Activated gamma-delta T cell treated with Interleukin-2 at 50 U/mL for 16 hours (primary cell): Measurements from ENCODE around the gene EGFLAM.

Experiments used
- DNase-seq: peaks from one replicate; pipeline ENCODE4 v3.0.0-alpha.2; 2020

The EGFLAM gene

DNA sequence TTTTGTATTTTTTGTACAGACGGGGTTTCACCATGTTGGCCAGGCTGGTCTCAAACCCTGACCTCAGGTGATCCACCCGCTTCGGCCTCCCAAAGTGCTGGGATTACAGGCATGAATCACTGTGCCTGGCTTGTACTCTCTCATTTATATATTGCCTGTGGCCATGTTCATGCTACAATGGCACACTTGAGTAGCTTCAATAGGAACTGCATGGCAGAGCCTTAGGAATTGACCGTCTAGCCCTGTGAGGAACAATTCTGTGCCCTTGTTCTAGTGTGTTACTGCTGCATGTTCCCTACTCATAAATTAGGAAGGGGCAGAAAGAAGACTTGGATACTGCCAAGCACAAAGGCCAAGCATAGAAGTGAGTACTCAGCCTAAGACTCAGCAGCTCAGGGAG lies 193.8 kb downstream of the EGFLAM start:
- no peak for DNase-seq

DNA sequence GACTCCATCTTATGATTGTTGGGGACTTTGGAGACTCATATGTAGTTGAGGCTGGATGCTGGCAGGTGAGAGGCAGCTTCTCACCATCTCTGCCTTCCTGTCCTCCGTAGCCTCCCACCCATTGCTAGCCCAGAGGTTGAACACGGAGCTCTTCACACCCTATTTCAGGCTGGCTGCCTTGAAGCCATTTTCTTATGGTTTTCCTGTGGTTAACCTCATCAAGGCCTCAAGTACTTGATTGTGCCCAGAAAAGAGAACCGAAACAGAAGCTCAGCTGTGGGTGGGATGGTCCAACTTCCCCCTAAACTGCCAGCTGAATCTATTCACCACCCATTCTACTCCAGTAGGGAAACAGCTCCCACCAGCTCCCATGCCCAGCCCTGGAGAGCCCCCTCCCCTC lies 195.1 kb downstream of the EGFLAM start:
- peak; percentile 48 for DNase-seq

DNA sequence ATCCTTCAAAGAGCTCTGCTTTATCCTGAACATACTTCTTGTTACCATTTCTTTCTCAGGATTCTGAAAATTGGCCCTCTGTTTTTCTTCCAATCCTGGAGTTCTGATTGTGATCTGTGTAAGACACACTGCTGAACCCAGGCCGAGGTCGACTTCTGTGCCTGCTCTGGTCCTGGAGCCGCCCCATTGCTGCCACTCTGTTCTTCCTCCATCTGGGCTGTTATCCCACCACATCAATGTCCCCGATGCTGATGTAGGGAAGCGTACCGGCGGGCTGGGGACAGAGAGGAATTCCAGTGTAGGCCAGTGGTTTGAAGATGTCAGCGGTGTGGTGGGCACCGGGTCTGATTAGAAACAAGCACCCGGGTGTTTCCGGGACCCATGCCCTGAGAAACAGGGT lies 195.6 kb downstream of the EGFLAM start:
- no peak for DNase-seq

DNA sequence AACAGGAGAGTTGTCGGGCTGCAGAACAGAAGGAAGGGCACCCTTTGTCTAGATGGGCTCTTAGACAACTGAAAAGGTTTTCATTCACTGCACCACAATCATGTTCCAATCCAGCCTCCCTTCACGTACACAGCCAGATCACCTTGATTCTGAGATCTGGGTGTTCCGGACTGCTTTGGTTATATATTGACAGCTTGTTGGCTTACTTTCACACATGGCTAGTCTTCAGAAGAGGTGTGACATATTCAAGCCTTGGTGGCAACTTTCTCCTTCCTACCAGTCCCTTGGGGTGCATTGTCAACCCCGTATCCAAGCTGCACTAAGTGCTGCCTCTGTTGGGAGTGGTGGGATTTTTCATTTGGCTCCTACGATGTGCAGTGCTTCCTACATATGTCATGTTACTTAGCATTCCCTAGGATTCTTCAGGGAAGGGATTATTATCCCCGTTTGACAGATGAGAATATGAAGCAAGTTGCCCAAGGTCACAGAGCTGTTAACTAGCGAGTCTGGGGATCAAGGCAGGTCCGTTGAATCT lies 197.5 kb downstream of the EGFLAM start:
- DNase-seq, result no peak

DNA sequence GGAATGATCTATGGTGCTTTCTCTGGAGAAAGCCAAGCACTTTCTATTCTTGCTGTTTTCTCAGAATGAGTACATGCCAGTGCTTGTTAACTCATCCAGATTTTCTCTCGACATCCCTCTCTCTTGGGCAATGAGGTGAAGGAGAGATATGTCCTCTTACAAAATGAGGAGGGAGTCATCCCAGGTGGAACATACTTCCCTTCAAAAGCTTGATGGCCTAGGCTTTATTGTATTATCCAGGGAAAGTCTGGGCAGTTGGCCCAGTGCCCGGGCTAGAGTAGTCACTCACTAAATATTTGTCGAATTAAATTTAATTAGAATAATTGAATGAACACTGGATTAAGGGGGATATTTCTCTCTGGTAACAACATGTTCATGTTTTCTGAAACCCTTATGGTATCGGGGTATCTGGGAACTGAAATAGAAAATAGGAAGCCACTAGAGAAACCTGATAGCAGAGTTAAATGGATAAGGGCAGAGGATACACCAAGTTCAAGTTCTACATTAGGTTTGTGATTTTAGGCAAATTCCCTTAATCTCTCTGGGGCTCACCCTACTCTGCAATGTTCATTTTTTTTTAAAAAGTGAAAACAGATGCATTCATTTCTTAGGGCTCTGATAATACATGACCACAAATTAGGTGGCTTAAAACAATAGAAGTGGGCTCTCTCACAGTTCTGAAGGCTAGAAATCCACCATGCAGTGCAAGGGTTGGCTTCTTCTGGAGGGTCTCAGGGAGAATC lies 198.5 kb downstream of the EGFLAM start:
- no peak for DNase-seq

DNA sequence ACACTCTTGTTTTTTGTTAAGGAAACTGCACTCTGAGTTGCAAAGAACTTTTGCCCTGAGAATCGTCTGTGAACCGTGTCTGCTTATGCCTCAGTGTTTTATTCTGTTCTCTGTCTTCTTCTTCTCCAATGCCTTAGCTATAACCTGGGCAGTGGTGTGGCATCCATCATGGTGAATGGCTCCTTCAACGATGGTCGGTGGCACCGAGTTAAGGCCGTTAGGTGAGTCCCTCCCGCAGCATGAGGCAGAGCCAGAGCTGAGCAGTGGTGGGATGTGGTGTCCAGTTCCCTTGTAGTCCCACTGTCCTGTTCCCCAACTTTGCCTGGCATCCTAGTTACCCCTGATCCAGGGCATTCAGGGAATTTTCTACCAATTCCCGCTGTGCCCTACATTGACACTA lies 199.8 kb downstream of the EGFLAM start:
- no peak for DNase-seq

DNA sequence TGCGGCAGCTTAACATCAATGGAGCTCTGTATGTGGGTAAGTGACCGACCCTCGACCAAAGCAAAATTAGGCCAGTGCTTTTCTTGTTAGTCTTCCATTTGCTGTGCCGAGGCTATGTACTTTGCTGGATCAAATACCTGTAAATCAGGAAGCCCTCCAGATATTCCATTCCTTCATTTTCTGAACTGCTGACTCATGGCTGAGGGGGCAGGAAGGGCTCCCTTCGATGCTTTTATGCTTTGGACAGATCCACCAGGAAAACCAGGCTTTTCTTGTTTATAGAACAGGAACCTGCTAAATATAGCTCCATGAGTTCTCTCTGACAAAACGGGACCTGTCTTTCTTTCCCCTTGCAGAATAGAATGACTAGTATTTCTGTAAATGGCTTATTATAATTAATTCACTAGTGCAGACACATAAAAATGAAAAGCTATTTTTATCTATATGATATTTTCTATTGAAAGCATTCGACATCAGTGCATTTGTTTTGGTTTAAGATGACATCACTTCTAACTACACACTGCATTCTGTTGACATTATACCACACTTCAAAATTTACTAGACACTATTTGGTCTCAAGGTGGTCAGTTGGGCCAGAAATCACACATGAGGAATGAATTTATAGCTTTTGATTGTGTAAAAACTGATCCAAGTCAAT lies 204.7 kb downstream of the EGFLAM start:
- no peak for DNase-seq

DNA sequence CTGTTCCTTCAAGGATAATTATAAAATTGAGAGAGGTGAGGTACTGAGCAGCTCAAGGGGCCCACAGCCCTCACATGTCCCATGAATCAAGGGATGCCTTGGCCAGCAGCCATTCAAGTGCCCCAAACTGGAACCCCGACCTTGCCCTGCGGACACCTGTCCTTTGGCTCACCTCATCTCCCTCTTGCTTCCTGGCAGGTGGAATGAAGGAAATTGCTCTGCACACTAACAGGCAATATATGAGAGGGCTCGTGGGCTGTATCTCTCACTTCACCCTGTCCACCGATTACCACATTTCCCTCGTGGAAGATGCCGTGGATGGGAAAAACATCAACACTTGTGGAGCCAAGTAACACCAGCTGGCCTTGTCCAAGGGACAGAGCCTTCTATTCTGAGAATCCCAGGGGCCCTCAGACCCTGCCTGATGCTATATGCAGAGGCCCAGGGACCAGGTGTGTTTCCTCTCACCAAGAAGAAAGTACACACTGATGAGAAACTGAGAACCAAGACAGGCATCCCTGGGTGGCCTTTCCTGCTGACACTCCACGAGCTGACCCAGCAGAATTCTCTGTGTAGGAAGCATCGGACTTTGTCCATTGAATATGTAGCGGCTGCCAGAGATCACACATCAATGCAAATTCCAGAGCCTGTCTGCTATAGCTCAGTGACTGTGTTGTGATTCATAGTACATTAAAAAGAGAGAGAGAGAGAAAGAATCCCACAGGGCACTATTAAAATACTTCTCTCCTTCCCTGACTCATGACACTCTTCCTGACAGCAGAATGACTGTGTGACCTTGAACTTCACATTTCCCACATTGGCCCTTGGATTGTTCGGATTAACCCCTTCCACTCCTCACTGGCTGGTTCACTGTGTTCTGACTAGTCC lies 205.5 kb downstream of the EGFLAM start:
- no peak for DNase-seq

DNA sequence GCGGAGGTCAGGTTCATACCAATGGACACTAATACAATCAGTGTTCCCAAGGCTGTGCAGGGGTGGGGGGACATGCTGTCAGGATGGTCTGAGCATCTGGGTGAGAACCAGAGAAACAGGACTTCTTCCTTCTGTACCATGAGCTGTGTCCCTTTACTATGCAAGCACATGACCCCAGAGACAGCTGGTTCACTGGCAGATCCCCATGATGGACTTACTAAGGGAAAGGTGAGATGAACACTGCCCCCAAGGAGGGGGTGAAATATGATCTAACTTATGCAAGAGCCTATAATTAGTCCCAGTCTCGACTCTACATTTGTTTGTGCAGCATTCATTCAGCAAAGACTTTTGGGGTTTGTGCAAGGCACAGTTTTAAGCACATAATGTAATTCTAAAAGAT lies 206.7 kb downstream of the EGFLAM start:
- no peak for DNase-seq

DNA sequence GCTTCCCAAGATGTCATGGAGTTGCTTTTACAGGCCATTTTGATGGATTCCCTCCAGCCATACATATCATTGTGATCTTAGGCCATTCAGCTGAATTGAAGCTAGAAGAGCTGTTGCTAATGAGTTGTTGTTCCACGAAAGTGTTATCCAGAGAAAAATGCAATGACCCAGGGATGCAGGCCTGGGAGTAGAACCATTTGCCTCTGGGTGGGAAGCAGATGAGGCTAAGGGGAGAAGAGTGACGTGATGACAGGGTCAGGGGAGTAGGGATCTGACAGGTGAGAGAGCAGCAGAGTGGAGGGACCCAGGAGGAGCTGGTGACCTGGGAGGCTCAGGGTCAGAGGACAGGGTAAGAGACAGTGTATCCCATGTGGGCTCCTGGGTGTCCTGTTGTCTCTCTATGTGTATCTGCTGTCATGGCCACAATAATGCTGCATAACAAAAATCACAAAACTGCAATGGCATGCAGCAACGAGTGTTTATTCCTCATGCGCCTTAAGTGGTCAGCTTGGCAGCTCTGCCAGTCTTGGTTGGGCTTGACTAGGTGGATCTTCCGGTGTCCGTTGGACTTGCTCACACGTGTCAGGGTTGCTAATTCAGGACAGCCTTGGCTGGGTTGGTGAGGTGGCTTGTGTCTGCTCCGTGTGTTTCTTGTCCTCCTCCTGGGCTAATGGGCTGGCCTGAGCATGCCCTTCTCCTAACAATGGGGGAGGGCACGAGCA lies 207.5 kb downstream of the EGFLAM start:
- DNase-seq, result no peak

DNA sequence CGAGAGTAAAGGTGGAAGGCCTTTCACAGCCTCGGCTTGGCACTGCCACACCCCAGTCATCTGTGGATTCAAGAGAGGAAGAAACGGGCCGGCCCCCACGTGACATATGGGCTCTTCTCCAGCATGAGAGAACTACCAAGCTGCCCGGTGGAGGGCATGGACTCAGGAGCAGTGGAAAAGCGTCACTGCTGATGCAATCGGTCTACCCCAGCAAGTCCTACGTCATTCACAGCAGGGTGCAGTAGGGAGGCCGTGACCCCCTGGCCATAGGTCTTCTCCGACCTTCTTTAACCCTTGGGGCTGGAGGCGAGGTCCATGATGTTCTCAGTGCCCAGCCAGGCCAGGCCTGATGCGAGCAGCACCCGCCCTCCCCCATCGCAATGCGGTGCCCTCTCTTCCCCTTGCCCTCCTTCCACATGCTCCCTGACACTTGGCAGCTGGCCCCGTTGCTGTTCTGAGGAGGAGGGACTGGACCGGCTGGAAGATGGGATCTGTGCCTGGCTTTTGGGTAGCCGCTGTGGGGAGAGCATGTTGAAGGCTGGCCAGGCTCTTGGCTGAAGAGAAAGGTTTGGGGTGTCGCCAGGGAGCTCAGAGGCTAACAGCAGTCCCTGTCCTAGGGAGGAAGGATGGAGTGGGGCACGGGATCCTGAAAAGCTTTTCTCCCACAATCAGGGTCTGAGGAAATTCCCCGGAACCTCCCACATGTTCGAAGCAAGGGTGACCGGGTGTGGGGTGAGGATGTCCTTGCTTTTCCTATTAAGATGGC lies 208.2 kb downstream of the EGFLAM start:
- DNase-seq, result no peak

DNA sequence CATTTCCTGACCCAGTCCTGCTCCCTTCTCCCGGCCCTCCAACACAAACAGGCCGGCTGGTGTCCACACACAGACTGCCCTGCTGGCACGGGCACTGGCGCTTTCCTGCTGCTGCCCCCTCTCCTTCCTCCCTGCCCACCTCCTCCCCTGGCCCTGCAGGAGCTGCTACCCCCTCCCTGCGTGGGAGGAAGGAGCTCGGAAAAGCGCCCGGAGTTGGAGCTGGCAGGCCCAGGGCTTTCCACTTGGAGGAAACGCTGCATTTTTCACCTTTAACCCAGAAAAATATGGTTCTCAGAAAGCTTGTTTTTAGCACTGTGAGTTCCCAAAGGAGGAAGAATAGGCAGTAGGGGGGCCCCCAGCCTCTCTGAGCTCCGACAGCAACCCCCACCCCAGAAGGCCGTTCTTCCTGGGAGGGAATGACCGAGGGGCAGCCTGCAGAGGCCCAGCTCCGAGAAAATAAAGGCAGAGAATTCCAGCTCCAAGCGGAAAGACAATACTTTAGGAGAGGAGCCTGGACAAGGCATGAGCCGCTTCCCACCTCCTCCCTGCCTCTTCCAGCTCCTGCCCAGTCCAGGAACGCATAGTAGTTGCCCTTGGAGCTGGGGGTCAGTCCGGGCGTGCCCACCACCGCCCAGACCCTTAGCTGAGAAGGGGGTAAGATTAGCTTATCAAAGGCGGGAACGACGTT lies 209.1 kb downstream of the EGFLAM start:
- DNase-seq, result no peak

DNA sequence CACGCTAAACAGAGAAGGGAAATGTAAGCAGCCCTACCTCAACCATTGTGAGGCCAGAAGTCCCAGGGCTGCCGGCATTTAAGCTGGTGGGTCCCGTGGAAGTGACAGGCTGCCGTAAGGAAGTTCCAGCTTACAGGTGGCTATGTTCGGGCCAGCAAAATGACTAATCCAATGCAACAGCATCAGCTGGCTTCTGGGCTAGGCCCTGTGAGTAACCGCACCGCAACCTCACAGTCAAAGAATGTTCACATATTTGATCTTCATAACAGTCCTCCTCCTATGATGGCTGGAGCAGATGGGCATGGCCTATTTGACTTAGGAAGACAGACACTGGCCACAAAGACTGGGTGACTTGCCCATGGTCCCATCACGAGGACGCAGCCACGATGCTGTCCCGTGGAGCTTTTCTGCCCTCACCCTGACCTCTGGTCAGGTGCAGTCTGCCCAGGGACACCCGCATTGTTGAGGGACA lies 209.9 kb downstream of the EGFLAM start:
- DNase-seq, result no peak

DNA sequence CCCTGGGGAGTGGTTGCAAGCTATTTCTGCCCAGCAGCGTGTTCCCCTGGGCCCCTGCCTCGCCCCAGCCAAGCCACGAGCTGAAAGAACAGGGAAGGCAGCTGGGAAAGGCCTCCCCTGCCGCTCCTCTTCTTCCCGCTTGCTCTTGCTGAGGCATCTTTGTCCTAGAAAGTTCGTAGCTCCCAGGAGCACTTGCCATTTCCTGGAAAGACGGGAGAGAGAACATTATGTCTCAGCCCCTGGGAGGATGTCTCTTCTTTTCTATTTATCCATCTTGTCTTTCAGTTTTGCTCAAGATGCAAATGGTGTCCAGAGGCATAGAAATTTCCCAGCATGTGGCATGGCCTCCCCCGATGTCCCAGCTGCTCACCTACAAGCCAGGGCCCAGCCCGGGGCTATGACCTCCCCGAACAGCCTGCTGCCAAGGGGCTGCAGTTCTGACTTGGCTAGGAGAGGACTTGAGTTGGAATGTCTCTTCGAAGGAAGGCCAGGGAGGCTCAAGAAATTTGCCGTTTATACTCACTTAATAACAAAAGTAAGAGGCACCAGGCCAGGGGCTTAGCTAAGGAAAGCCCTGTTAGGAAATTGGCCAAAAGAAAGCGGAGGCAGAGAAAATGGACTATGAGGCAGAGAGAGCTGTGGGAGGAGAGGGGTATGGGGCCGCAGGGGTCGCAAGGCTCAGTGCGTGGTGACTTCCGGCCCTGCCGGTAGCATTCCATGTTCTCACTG lies 210.8 kb downstream of the EGFLAM start:
- no peak for DNase-seq

DNA sequence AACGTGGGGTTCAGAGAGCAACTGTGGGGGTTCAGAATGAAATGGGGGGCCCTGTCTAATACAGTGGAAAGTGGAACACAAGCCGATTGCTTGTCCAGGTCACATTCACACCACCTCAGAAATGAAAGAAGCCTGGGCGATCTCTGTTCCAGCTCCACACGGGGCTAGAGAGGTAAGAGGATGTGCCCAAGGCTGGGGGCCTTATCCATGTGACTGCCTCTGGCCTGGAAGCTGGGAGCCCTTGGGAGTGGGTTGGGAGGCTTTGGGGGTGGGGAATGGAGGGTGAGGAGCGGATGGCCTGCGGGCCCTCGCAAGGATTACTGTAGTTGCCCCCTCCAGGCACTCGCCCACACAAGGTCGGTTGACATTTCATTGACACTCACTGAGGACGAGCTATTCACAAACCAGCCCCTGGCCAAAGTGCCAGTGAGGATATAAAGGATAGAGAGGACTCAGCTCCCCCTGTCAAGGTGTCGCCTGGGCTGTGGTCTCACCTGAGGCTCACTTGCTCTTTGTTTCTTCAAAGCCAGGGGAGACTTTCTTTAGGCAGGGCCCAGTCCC lies 211.4 kb downstream of the EGFLAM start:
- no peak for DNase-seq

DNA sequence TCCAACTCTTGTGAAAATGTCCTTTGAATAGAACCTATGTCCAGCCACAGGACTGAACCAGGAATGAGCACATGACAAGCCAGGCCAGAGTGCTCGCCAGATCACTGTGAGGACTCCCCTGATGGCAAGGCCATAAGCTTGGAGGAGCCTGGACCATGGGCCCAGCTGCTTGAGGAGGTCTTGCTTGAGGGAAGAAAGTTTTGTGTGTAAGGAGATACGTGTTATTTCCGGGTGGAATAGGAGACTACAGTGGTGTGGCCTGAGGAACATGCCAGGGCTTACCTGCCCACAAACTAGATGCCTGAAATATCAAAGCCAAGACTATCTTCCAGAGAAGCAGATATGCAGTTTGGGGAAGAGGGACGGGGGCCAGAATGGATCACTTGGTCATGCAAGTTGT lies 213.3 kb downstream of the EGFLAM start:
- no peak for DNase-seq

DNA sequence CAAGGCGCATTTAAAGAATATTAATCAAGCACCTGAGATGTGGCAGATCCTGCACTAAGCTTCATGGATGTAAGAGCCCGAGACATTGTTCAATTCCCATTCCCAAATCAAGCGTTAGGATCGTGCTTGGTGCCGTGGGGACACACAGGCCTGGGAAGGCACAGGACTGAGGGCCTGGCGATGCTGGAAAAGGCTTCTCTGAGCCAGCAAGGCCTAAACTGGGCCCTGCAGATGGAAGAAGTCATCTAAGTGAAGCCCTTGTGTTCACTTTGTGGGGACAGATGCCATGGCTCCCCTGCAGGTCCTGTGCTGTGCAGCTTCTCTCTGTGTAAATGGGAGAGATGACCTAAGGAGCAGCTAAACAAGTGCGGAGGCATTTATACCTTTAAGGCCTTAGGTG lies 214.2 kb downstream of the EGFLAM start:
- no peak for DNase-seq

DNA sequence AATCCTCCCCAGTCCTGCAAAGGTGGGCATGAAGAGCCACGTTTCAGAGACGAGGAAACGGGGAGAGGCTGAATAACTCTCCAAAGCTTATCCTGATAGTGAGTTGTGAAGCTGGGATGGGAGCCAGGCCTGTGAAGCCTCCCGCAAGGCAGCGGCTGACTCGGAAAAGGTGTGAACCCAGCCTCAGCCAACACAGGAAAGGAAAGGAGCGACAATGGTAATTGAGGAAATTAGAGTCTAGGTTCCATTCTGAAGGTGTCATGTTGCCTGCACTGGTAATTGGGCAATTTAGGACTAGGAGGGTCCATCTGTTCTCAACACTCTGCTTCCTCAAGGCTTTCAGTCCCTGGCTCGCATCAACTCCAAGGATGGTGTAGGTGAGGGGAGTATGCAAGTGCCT lies 214.6 kb downstream of the EGFLAM start:
- DNase-seq, result no peak

DNA sequence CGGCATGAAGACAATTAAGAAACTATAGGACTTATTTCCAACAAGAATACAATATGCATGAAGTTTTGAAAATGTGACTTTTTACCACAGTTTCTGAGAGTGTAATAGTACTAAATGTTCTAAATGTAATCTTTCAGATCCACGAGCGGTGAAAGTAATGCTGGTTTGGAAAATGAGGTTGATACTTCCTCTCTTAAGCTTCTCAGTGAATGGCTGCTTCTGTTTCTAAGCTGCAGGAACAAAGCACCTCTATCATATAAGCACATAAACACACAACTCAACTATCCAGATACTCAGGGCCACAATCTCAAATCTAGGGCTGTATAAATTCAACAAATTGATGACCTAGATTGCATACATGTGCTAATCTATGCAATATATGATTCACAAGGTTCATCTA lies 219.8 kb downstream of the EGFLAM start:
- DNase-seq, result no peak

DNA sequence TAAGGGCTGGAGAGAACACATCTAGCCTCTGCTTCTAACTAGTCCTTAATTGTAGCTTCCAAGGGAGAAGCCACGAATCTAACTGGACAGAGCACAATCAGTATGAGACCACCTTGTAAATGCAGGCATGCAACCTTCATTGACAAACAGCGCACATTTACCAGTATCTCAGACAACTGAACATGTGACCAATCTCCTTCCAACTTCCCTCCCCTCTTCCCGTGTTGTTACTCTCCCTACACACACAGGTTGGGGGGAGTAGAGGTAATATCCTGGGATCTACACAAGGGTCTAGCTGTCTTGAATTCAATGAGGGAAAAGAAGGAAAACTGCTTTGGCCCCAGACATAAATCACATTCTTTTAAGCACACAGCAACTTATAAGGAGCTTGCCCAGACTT lies 220.5 kb downstream of the EGFLAM start:
- no peak for DNase-seq
